ENCODE measurements around the gene PHF21A.

- TF ChIP-seq CTCF (IDR thresholded peaks at IDR 0.05; ENCODE audit: borderline replicate concordance, extremely low read depth, low read length, poor library complexity, severe bottlenecking): no peak
- no peak for TF ChIP-seq EZH2 (IDR thresholded peaks at IDR 0.05; ENCODE audit: borderline replicate concordance, low read depth, low read length, severe bottlenecking)
These were observed 87.2 kb downstream of the PHF21A start for GRCh38 chr11:46034041-46034440.

Data from DND-41 (cell line).